H1 (cell line): ENCODE data around the gene OSBPL5. TPM values are rescaled to one million over a fixed set of nuclear protein-coding genes. Genes with fewer than 3 reads are reported as not detected.

Experiments
- CTCF ChIA-PET: fragments of 300-600 bp; sonication (Branson Sonifier 250); formaldehyde crosslinking; loops from one replicate; lab custom pipeline; 2021; ENCODE audit not compliant: partially characterized antibody; lab: Charles Lee
- POLR2A ChIA-PET: fragments of 300-600 bp; sonication (Branson Sonifier 250); formaldehyde crosslinking; loops from one replicate; lab custom pipeline; 2021; ENCODE audit warnings: inconsistent platforms; ENCODE audit not compliant: partially characterized antibody; lab: Charles Lee
- DNase-seq, 2 experiments: peaks; one replicate each; pipeline versions ENCODE4 v3.0.0 to v3.0.0-alpha.2; 2010 to 2022; ENCODE audit warnings: low spot score in 2 of 2, low read depth in 1 of 2, mixed read lengths in 1 of 2
- FAIRE-seq: peaks from 2 replicates; lab custom pipeline; 2011; peaks lifted over from hg19 to GRCh38; lab: Jason Lieb, UNC
- H2AFZ ChIP-seq: 2 replicates; pipeline ENCODE4 v1.8.1; 2012; ENCODE audit warnings: low read length, inconsistent platforms
- H2AK5ac ChIP-seq: 2 replicates; pipeline ENCODE4 v1.6.1; 2013; ENCODE audit warnings: low read depth, low read length
- H2BK120ac ChIP-seq: replicated peaks from 2 replicates; pipeline ENCODE3; 2013; ENCODE audit warnings: low read depth, low read length, inconsistent platforms
- H2BK12ac ChIP-seq: 2 replicates; pipeline ENCODE4 v1.6.1; 2013; ENCODE audit warnings: low read depth, low read length
- H2BK15ac ChIP-seq: 2 replicates; pipeline ENCODE4 v1.6.1; 2013; ENCODE audit warnings: low read length
- H2BK20ac ChIP-seq: 2 replicates; pipeline ENCODE4 v1.6.1; 2013; ENCODE audit warnings: low read length
- H2BK5ac ChIP-seq: 2 replicates; pipeline ENCODE4 v1.6.1; 2013; ENCODE audit warnings: low read depth, low read length
- H3K14ac ChIP-seq: 2 replicates; pipeline ENCODE4 v1.6.1; 2013; ENCODE audit warnings: inconsistent platforms; ENCODE audit not compliant: insufficient read length
- H3K18ac ChIP-seq: 2 replicates; pipeline ENCODE4 v1.6.1; 2013; ENCODE audit warnings: low read length; ENCODE audit errors: extremely low read depth
- H3K23ac ChIP-seq: 2 replicates; pipeline ENCODE4 v1.6.1; 2013; ENCODE audit warnings: inconsistent platforms; ENCODE audit not compliant: insufficient read length
- H3K23me2 ChIP-seq: 2 replicates; pipeline ENCODE4 v1.6.1; 2013; ENCODE audit warnings: low read depth, low read length
- H3K27ac ChIP-seq: 2 replicates; pipeline ENCODE4 v1.6.1; 2011; ENCODE audit warnings: low read depth, low read length, inconsistent platforms
- H3K27me3 ChIP-seq, 4 experiments: replicated peaks in 1 of 4; 1 replicate in 1 of 4; 2 replicates in 3 of 4; pipeline versions ENCODE4 v1.6.1 to v1.8.1; 2011 to 2013; ENCODE audit warnings: low read length in 3 of 4, mild to moderate bottlenecking in 3 of 4, inconsistent platforms in 2 of 4, mixed read lengths in 2 of 4, moderate library complexity in 1 of 4; ENCODE audit not compliant: control insufficient read depth in 3 of 4, insufficient read depth in 3 of 4; ENCODE audit errors: extremely low read depth in 1 of 4
- H3K36me3 ChIP-seq, 4 experiments: 2 replicates each; pipeline versions ENCODE4 v1.6.1 to v1.8.1; 2011 to 2013; ENCODE audit warnings: mild to moderate bottlenecking in 4 of 4, low read length in 3 of 4, moderate library complexity in 2 of 4, control low read depth in 1 of 4, inconsistent platforms in 1 of 4; ENCODE audit not compliant: insufficient read depth in 4 of 4, control insufficient read depth in 2 of 4
- H3K4ac ChIP-seq: replicated peaks from 2 replicates; pipeline ENCODE3; 2013; ENCODE audit warnings: low read length, low read depth, mixed read lengths, inconsistent platforms; ENCODE audit not compliant: insufficient read length
- H3K4me1 ChIP-seq, 4 experiments: replicated peaks in 1 of 4; 1 replicate in 1 of 4; 2 replicates in 3 of 4; pipeline versions ENCODE4 v1.6.1 to v1.8.1; 2011 to 2013; ENCODE audit warnings: low read length in 3 of 4, inconsistent platforms in 2 of 4, mixed read lengths in 1 of 4; ENCODE audit not compliant: insufficient read depth in 4 of 4, control insufficient read depth in 3 of 4
- H3K4me2 ChIP-seq, 2 experiments: 2 replicates each; pipeline versions ENCODE4 v1.6.1 to v1.8.1; 2011 to 2013; ENCODE audit warnings: low read depth in 2 of 2, low read length in 2 of 2, control low read depth in 1 of 2, inconsistent platforms in 1 of 2, mild to moderate bottlenecking in 1 of 2; ENCODE audit not compliant: insufficient read depth in 1 of 2
- H3K4me3 ChIP-seq, 4 experiments: fragments of 200-600, 300-600 bp in 1 of 4; sonication (generic), shearing (Covaris generic), sonication (Bioruptor Twin) in 1 of 4; 2 replicates each; pipeline versions ENCODE4 v1.5.1 to v1.8.1; 2011 to 2016; ENCODE audit warnings: low read length in 4 of 4, low read depth in 3 of 4, control low read depth in 2 of 4, inconsistent platforms in 2 of 4, mild to moderate bottlenecking in 2 of 4, mixed read lengths in 1 of 4, moderate library complexity in 1 of 4; ENCODE audit not compliant: insufficient read depth in 2 of 4; ENCODE audit errors: extremely low read depth in 1 of 4
- H3K56ac ChIP-seq: replicated peaks from 2 replicates; pipeline ENCODE3; 2013; ENCODE audit warnings: low read depth, mild to moderate bottlenecking, mixed read lengths, low read length, inconsistent platforms; ENCODE audit not compliant: insufficient read length
- H3K79me1 ChIP-seq: 2 replicates; pipeline ENCODE4 v1.6.1; 2013; ENCODE audit warnings: low read depth, low read length, control low read depth
- H3K79me2 ChIP-seq, 2 experiments: 2 replicates each; pipeline versions ENCODE4 v1.6.1 to v1.8.1; 2012 to 2013; ENCODE audit warnings: low read length in 2 of 2, mild to moderate bottlenecking in 2 of 2, inconsistent platforms in 1 of 2; ENCODE audit not compliant: insufficient read depth in 2 of 2, control insufficient read depth in 1 of 2
- H3K9ac ChIP-seq, 4 experiments: replicated peaks in 1 of 4; 1 replicate in 1 of 4; 2 replicates in 3 of 4; pipeline versions ENCODE4 v1.6.1 to v1.8.1; 2011 to 2013; ENCODE audit warnings: low read depth in 3 of 4, low read length in 3 of 4, control low read depth in 2 of 4, mild to moderate bottlenecking in 2 of 4, moderate library complexity in 2 of 4, inconsistent platforms in 1 of 4; ENCODE audit errors: extremely low read depth in 1 of 4
- H3K9me3 ChIP-seq, 2 experiments: 2 replicates each; pipeline versions ENCODE4 v1.6.1 to v1.8.1; 2012 to 2013; ENCODE audit warnings: mild to moderate bottlenecking in 2 of 2, moderate library complexity in 2 of 2, control low read depth in 1 of 2, inconsistent platforms in 1 of 2, low read depth in 1 of 2, low read length in 1 of 2, mixed read lengths in 1 of 2; ENCODE audit not compliant: insufficient read depth in 2 of 2
- H4K20me1 ChIP-seq, 2 experiments: replicated peaks in 1 of 2; 2 replicates each; pipeline versions ENCODE3 to v1.8.1; 2011 to 2013; ENCODE audit warnings: inconsistent platforms in 2 of 2, low read length in 2 of 2, mild to moderate bottlenecking in 1 of 2; ENCODE audit not compliant: insufficient read depth in 2 of 2, control insufficient read depth in 1 of 2
- H4K5ac ChIP-seq: 2 replicates; pipeline ENCODE4 v1.6.1; 2013; ENCODE audit warnings: low read length, low read depth, mixed read lengths, inconsistent platforms; ENCODE audit not compliant: insufficient read length
- H4K8ac ChIP-seq: 2 replicates; pipeline ENCODE4 v1.8.0; 2013; ENCODE audit warnings: mild to moderate bottlenecking, moderate library complexity, low read length, inconsistent platforms; ENCODE audit not compliant: insufficient read depth; ENCODE audit errors: extremely low read depth
- H4K91ac ChIP-seq: replicated peaks from 2 replicates; pipeline ENCODE3; 2013; ENCODE audit warnings: low read length, mixed read lengths, inconsistent platforms; ENCODE audit not compliant: insufficient read length
- ATF3 ChIP-seq: IDR thresholded peaks from 2 replicates; pipeline ENCODE4 v1.6.1; 2011; ENCODE audit warnings: low read depth, mild to moderate bottlenecking, low read length; ENCODE audit not compliant: insufficient read depth
- BACH1 ChIP-seq: IDR thresholded peaks from 2 replicates; pipeline ENCODE4 v1.6.1; 2012; ENCODE audit warnings: low read length, improper control_type of control experiment
- CBX5 ChIP-seq: fragments of 300-800, 300-1000 bp; sonication (generic); IDR thresholded peaks from 2 replicates; pipeline ENCODE4 v1.7.1; 2016; ENCODE audit warnings: antibody characterized with exemption, low read length, low read depth
- CHD1 ChIP-seq: IDR thresholded peaks from 2 replicates; pipeline ENCODE4 v1.6.1; 2012; ENCODE audit warnings: low read depth, low read length, improper control_type of control experiment
- GTF2F1 ChIP-seq: IDR thresholded peaks from 2 replicates; pipeline ENCODE4 v1.6.1; 2012; ENCODE audit warnings: low read depth, low read length, improper control_type of control experiment, borderline replicate concordance
- JUND ChIP-seq: IDR thresholded peaks from 2 replicates; pipeline ENCODE4 v1.6.1; 2011; ENCODE audit warnings: mild to moderate bottlenecking, improper control_type of control experiment, low read length
- KDM1A ChIP-seq: fragments of 200-600, 300-600 bp; sonication (generic); IDR thresholded peaks from 2 replicates; pipeline ENCODE4 v1.7.1; 2016; ENCODE audit warnings: mild to moderate bottlenecking, low read length, borderline replicate concordance
- RAD21 ChIP-seq, 2 experiments: IDR thresholded peaks in 1 of 2; conservative IDR thresholded peaks in 1 of 2; 2 replicates each; pipeline ENCODE4 v1.6.1; 2011; ENCODE audit warnings: low read depth in 2 of 2, low read length in 2 of 2, improper control_type of control experiment in 1 of 2, inconsistent platforms in 1 of 2, mild to moderate bottlenecking in 1 of 2, moderate library complexity in 1 of 2
- SIRT6 ChIP-seq: IDR thresholded peaks from one replicate; pipeline ENCODE4 v1.7.1; 2012; ENCODE audit warnings: low read length, inconsistent platforms
- SUZ12 ChIP-seq: fragments of 200-600 bp; sonication (generic); IDR thresholded peaks from 2 replicates; pipeline ENCODE4 v1.6.1; 2012; ENCODE audit warnings: mild to moderate bottlenecking, inconsistent platforms, low read length, moderate library complexity, mixed read lengths
- TAF1 ChIP-seq: IDR thresholded peaks from 2 replicates; pipeline ENCODE4 v1.6.1; 2011; ENCODE audit warnings: mild to moderate bottlenecking, low read depth, low read length
- WGBS, 2 experiments: shearing (Covaris generic) in 1 of 2; methylation state at CpG; one replicate each; pipeline versions ENCODE4 v1.1.6 to v1.1.7; 2013 to 2015; ENCODE audit warnings: low lambda C conversion rate in 2 of 2, mixed read lengths in 2 of 2, inconsistent platforms in 1 of 2, low coverage in 1 of 2, missing lambda C conversion rate in 1 of 2; ENCODE audit not compliant: insufficient replicate concordance in 2 of 2, insufficient coverage in 1 of 2, insufficient read length in 1 of 2; ENCODE audit errors: extremely low coverage in 1 of 2, missing lambda C conversion rate in 1 of 2; 5-methylcytosine and 5-hydroxymethylcytosine counted together
- polyA plus RNA-seq, 7 experiments: library from polyadenylated mRNA; depleted of rRNA in 3 of 7; stranded (reverse) in 5 of 7; unstranded in 2 of 7; fragments of >200 nt in 5 of 7; fragments of 200-250 nt in 2 of 7; gene quantifications; 1 replicate in 5 of 7; 2 replicates in 1 of 7; 4 replicates in 1 of 7; pipeline versions ENCODE4 v1.2.1 to v1.2.3, GENCODE V29; 2011 to 2013; ENCODE audit warnings: missing spikeins in 2 of 7, mixed read lengths in 2 of 7
- total RNA-seq: library from RNA; stranded (reverse); fragmentation: NEBNext Ultra II Directional; extraction: Animal tissue kit (Norgen Biotek cat#: 25700); gene quantifications from 2 replicates; pipeline ENCODE4 v1.2.1, GENCODE V29; 2021

Gene OSBPL5
- total and polyA plus RNA-seq, 2 of the 8 experiments (the other 6 are each of a cell fraction or from before 2014, with no cell fraction given): 3.4 to 9.9 TPM

GRCh38 chr11:3087821-3088800 lies 77.0 kb downstream of the OSBPL5 start:
- H2BK120ac ChIP-seq: no peak overlapping the region
- H3K23ac ChIP-seq: no peak overlapping the region
- H3K4me3 ChIP-seq: no peak overlapping the region
- H4K91ac ChIP-seq: no peak overlapping the region
- CTCF ChIA-PET: interaction anchor here (0.6 to 13.7 kb wide), 11 partner anchors 10 to 113 kb away, joined by 3 to 434 read pairs (median 4); no protein-coding TSS in a partner anchor
- no peak overlapping the region for H2AK5ac ChIP-seq
- H3K9ac ChIP-seq: no peak overlapping the region
- POLR2A ChIA-PET: interaction anchor here (0.9 to 1.5 kb wide), 4 partner anchors 31 to 50 kb away, joined by 3 to 5 read pairs (median 4); partner anchors contain the start of gene CARS1
- no peak overlapping the region for H3K56ac ChIP-seq
- no peaks in the 10 kb centered on the region for H3K79me2 ChIP-seq
- no peaks in the 10 kb centered on the region for H3K27me3 ChIP-seq
- H4K20me1 ChIP-seq: peaks cover 0 to 2% of the 10 kb centered on the region in 2 experiments
- no peak overlapping the region for H2BK5ac ChIP-seq
- DNase-seq (no peak), FAIRE-seq (no peak)
- H3K18ac ChIP-seq: no peak overlapping the region; the same call in 1 of the 2 replicates
- no peak overlapping the region for H2BK20ac ChIP-seq
- no peak overlapping the region for H3K27ac ChIP-seq
- H2AFZ ChIP-seq: no peak overlapping the region
- H2BK15ac ChIP-seq: no peak overlapping the region
- 96% methylated on average over 20 of the region's 24 CpGs; no CpG with 5 or more reads in 1 of the 2 experiments for WGBS, 2 experiments
- H3K4me1 ChIP-seq: peaks cover 0 to 15% (median 6%) of the 10 kb centered on the region in 4 experiments; a peak in 5 of 7 replicates
- H3K9me3 ChIP-seq: no peaks in the 10 kb centered on the region
- no peak overlapping the region for H3K14ac ChIP-seq
- H4K5ac ChIP-seq: no peak overlapping the region
- no peaks in the 10 kb centered on the region for H3K36me3 ChIP-seq
- H2BK12ac ChIP-seq: no peak overlapping the region
- no peak overlapping the region for H3K4me2 ChIP-seq
- no peak overlapping the region for H4K8ac ChIP-seq
- H3K4ac ChIP-seq: no peak overlapping the region
- no peaks in the 10 kb centered on the region for H3K23me2 ChIP-seq
- no peaks in the 10 kb centered on the region for H3K79me1 ChIP-seq
- TF ChIP-seq GTF2F1 (no peak), ATF3 (no peak), JUND (no peak), CHD1 (no peak), TAF1 (no peak), CBX5 (no peak), SUZ12 (no peak), BACH1 (no peak), RAD21 (IDR thresholded peaks at IDR 0.05 in 1 of 2, conservative IDR thresholded peaks at IDR 0.05 in 1 of 2; ENCODE audit: low read depth in 2 of 2, low read length in 2 of 2) (no peak), SIRT6 (no peak), KDM1A (no peak)
